IMR-90 (cell line): ENCODE measurements around the gene STARD10. TPM values are rescaled to one million over a fixed set of nuclear protein-coding genes. Genes with fewer than 3 reads are reported as not detected.

Experiments used
- ATAC-seq: fragments of 200-7000 bp; cut with Tn5 transposase; 2 replicates; pipeline ENCODE4 v1.9.1; 2020; ENCODE audit warnings: low read depth, mild to moderate bottlenecking, moderate library complexity
- BruUV-seq: library from RNA; stranded (reverse); fragments of 400-500 nt; replicated peaks from 2 replicates; lab custom pipeline; 2021; lab: Mats Ljungman, UMichigan
- CTCF ChIA-PET: fragments of 300-600 bp; formaldehyde crosslinking; extraction: SDS; loops from one replicate; lab custom pipeline; 2021; ENCODE audit warnings: antibody characterized with exemption; lab: Yijun Ruan, JAX
- POLR2A ChIA-PET: fragments of 300-600 bp; sonication (Branson Sonifier 250); formaldehyde crosslinking; loops from one replicate; lab custom pipeline; 2022; ENCODE audit warnings: antibody characterized with exemption; ENCODE audit not compliant: unreplicated experiment; lab: Charles Lee
- DNase-seq: peaks from one replicate; pipeline ENCODE4 v3.0.0; 2013
- H2AFZ ChIP-seq: replicated peaks from 2 replicates; pipeline ENCODE3; 2013; ENCODE audit warnings: low read length, mild to moderate bottlenecking; ENCODE audit not compliant: poor library complexity
- H2AK5ac ChIP-seq: 2 replicates; pipeline ENCODE4 v1.6.1; 2013; ENCODE audit warnings: low read depth, low read length, inconsistent platforms
- H2AK9ac ChIP-seq: replicated peaks from 2 replicates; pipeline ENCODE3; 2013; ENCODE audit warnings: mild to moderate bottlenecking, low read depth, low read length, moderate library complexity; ENCODE audit not compliant: poor library complexity
- H2BK120ac ChIP-seq: 2 replicates; pipeline ENCODE4 v1.6.1; 2013; ENCODE audit warnings: low read depth, low read length, inconsistent platforms
- H2BK15ac ChIP-seq: 3 replicates; pipeline ENCODE4 v1.6.1; 2013; ENCODE audit warnings: low read depth, low read length, inconsistent platforms
- H2BK20ac ChIP-seq: 2 replicates; pipeline ENCODE4 v1.6.1; 2013; ENCODE audit warnings: low read depth, mild to moderate bottlenecking, inconsistent platforms, low read length, moderate library complexity
- H2BK5ac ChIP-seq: 2 replicates; pipeline ENCODE4 v1.6.1; 2013; ENCODE audit warnings: mild to moderate bottlenecking, low read depth, low read length, inconsistent platforms; ENCODE audit not compliant: poor library complexity, severe bottlenecking
- H3K14ac ChIP-seq: replicated peaks from 2 replicates; pipeline ENCODE4 v1.6.1; 2013; ENCODE audit warnings: low read depth, low read length, inconsistent platforms
- H3K18ac ChIP-seq: 2 replicates; pipeline ENCODE4 v1.6.1; 2013; ENCODE audit warnings: low read depth, low read length, control low read depth
- H3K23ac ChIP-seq: 2 replicates; pipeline ENCODE4 v1.6.1; 2013; ENCODE audit warnings: low read depth, low read length, inconsistent platforms
- H3K27ac ChIP-seq: 2 replicates; pipeline ENCODE4 v1.5.1; 2013; ENCODE audit warnings: mild to moderate bottlenecking, control low read depth, low read length; ENCODE audit not compliant: insufficient read depth
- H3K27me3 ChIP-seq: 2 replicates; pipeline ENCODE4 v1.6.1; 2013; ENCODE audit warnings: low read length; ENCODE audit not compliant: control insufficient read depth, insufficient read depth
- H3K36me3 ChIP-seq: 2 replicates; pipeline ENCODE4 v1.6.1; 2013; ENCODE audit warnings: low read length, mixed read lengths; ENCODE audit not compliant: control insufficient read depth, insufficient read depth
- H3K4ac ChIP-seq: 2 replicates; pipeline ENCODE4 v1.6.1; 2013; ENCODE audit warnings: low read depth, low read length, inconsistent platforms
- H3K4me1 ChIP-seq: 2 replicates; pipeline ENCODE4 v1.6.1; 2013; ENCODE audit warnings: low read length, mixed read lengths; ENCODE audit not compliant: control insufficient read depth, insufficient read depth
- H3K4me2 ChIP-seq: 2 replicates; pipeline ENCODE4 v1.6.1; 2013; ENCODE audit warnings: low read depth, mild to moderate bottlenecking, control low read depth, low read length, moderate library complexity
- H3K4me3 ChIP-seq: 2 replicates; pipeline ENCODE4 v1.5.1; 2013; ENCODE audit warnings: low read depth, mild to moderate bottlenecking, control low read depth, low read length, moderate library complexity; ENCODE audit not compliant: insufficient read depth
- H3K56ac ChIP-seq: 2 replicates; pipeline ENCODE4 v1.6.1; 2013; ENCODE audit warnings: low read length, inconsistent platforms; ENCODE audit not compliant: insufficient read depth; ENCODE audit errors: extremely low read depth
- H3K79me1 ChIP-seq, 2 experiments: 2 replicates each; pipeline ENCODE4 v1.6.1; 2013; ENCODE audit warnings: low read length in 2 of 2, inconsistent platforms in 1 of 2, low read depth in 1 of 2
- H3K9ac ChIP-seq: 2 replicates; pipeline ENCODE4 v1.6.1; 2013; ENCODE audit warnings: low read depth, low read length, control low read depth
- H3K9me1 ChIP-seq: 2 replicates; pipeline ENCODE4 v1.6.1; 2013; ENCODE audit warnings: low read length, inconsistent platforms; ENCODE audit not compliant: insufficient read depth
- H3K9me3 ChIP-seq: 2 replicates; pipeline ENCODE4 v1.6.1; 2013; ENCODE audit warnings: low read length; ENCODE audit not compliant: control insufficient read depth, insufficient read depth
- H4K20me1 ChIP-seq: 2 replicates; pipeline ENCODE4 v1.6.1; 2013; ENCODE audit warnings: low read length, inconsistent platforms; ENCODE audit not compliant: insufficient read depth
- H4K5ac ChIP-seq: 2 replicates; pipeline ENCODE4 v1.6.1; 2013; ENCODE audit warnings: mild to moderate bottlenecking, low read depth, low read length, control low read depth
- H4K8ac ChIP-seq, 2 experiments: 2 replicates each; pipeline ENCODE4 v1.6.1; 2013; ENCODE audit warnings: low read depth in 2 of 2, low read length in 2 of 2, control low read depth in 1 of 2, inconsistent platforms in 1 of 2
- H4K91ac ChIP-seq: 2 replicates; pipeline ENCODE4 v1.6.1; 2013; ENCODE audit warnings: low read depth, low read length, inconsistent platforms; ENCODE audit not compliant: insufficient read depth
- BHLHE40 ChIP-seq: fragments of 150-350 bp; IDR thresholded peaks from 2 replicates; pipeline ENCODE4 v1.6.1; 2016; ENCODE audit warnings: mild to moderate bottlenecking, low read depth, low read length
- CEBPB ChIP-seq: IDR thresholded peaks from 2 replicates; pipeline ENCODE4 v1.6.1; 2012; ENCODE audit warnings: low read depth, low read length, improper control_type of control experiment
- CHD1 ChIP-seq: IDR thresholded peaks from 2 replicates; pipeline ENCODE4 v1.6.1; 2012; ENCODE audit warnings: low read depth, low read length, improper control_type of control experiment
- CTCF ChIP-seq: conservative IDR thresholded peaks from 2 replicates; pipeline ENCODE4 v1.5.1; 2012; ENCODE audit warnings: mild to moderate bottlenecking, low read depth, low read length, improper control_type of control experiment
- FOS ChIP-seq: fragments of 150-350 bp; IDR thresholded peaks from 2 replicates; pipeline ENCODE4 v1.6.1; 2016; ENCODE audit warnings: low read depth, low read length
- MAFK ChIP-seq: IDR thresholded peaks from 2 replicates; pipeline ENCODE4 v1.6.1; 2012; ENCODE audit warnings: low read depth, low read length, improper control_type of control experiment
- MAZ ChIP-seq: IDR thresholded peaks from 2 replicates; pipeline ENCODE4 v1.6.1; 2012; ENCODE audit warnings: low read depth, mild to moderate bottlenecking, low read length, improper control_type of control experiment, moderate library complexity, borderline replicate concordance
- NFE2L2 ChIP-seq: fragments of 150-350 bp; IDR thresholded peaks from 2 replicates; pipeline ENCODE4 v1.6.1; 2016; ENCODE audit warnings: low read depth, mild to moderate bottlenecking, low read length
- POLR2A ChIP-seq: IDR thresholded peaks from 2 replicates; pipeline ENCODE4 v1.6.1; 2012; ENCODE audit warnings: mild to moderate bottlenecking, low read depth, low read length
- RAD21 ChIP-seq: IDR thresholded peaks from 2 replicates; pipeline ENCODE4 v1.6.1; 2012; ENCODE audit warnings: low read length, improper control_type of control experiment
- RCOR1 ChIP-seq: IDR thresholded peaks from 2 replicates; pipeline ENCODE4 v1.6.1; 2012; ENCODE audit warnings: mild to moderate bottlenecking, low read length, improper control_type of control experiment; ENCODE audit not compliant: insufficient replicate concordance
- RFX5 ChIP-seq: IDR thresholded peaks from 2 replicates; pipeline ENCODE4 v1.8.0; 2012; ENCODE audit warnings: low read depth, mild to moderate bottlenecking, low read length, moderate library complexity
- SMC3 ChIP-seq: fragments of 150-350 bp; IDR thresholded peaks from 2 replicates; pipeline ENCODE4 v1.6.1; 2016; ENCODE audit warnings: low read depth, mild to moderate bottlenecking, antibody characterized with exemption, low read length, moderate library complexity
- WGBS, 2 experiments: methylation state at CpG; one replicate each; pipeline versions ENCODE4 v1.1.5 to v1.1.7; 2013; ENCODE audit warnings: missing lambda C conversion rate in 2 of 2; ENCODE audit not compliant: insufficient read length in 1 of 2; ENCODE audit errors: extremely low coverage in 2 of 2; 5-methylcytosine and 5-hydroxymethylcytosine counted together
- dilution Hi-C: fragments of 300-500 bp; cut with HindIII; formaldehyde crosslinking; loops from one replicate; pipeline ENCODE4 v1.14.3; 2018; ENCODE audit warnings: low sequenced_read_pairs; ENCODE audit not compliant: unreplicated experiment
- in situ Hi-C: fragments of 300-500 bp; cut with MboI; formaldehyde crosslinking; loops from 3 replicates; pipeline ENCODE4 v1.14.3; 2019; ENCODE audit warnings: low sequenced_read_pairs, inconsistent platforms, mixed read lengths
- intact Hi-C: fragments of 100-400 bp; cut with micrococcal nuclease; formaldehyde crosslinking; loops from 2 replicates; pipeline ENCODE4 v1.10.0; 2022
- polyA plus RNA-seq, 3 experiments: library from polyadenylated mRNA; depleted of rRNA; stranded (reverse); fragments of >200 nt; gene quantifications; 2 replicates each; pipeline ENCODE4 v1.2.3, GENCODE V29; 2012; ENCODE audit warnings: low replicate concordance in 1 of 3
- total RNA-seq: library from RNA; depleted of rRNA; stranded (reverse); fragments of >200 nt; gene quantifications from 2 replicates; pipeline ENCODE4 v1.2.3, GENCODE V29; 2012
- TF ChIP-seq, protein P1 (sequence below): fragments of 150-350 bp; IDR thresholded peaks from 2 replicates; pipeline ENCODE4 v1.6.1; 2016; ENCODE audit warnings: low read depth, mild to moderate bottlenecking, low read length, moderate library complexity, borderline replicate concordance
- TF ChIP-seq, protein P2 (sequence below): fragments of 150-350 bp; IDR thresholded peaks from 2 replicates; pipeline ENCODE4 v1.6.1; 2017; ENCODE audit warnings: mild to moderate bottlenecking, antibody characterized with exemption, low read length, low read depth

Gene STARD10
- total and polyA plus RNA-seq, 2 of the 4 experiments (the other 2 are of a cell fraction), result 23.8 to 37.4 TPM

- Histone ChIP-seq H3K9me3 (no peaks in the 10 kb centered on the region), H3K27me3 (peaks cover 4% of the 10 kb centered on the region; the same call in 1 of the 2 replicates), H2AFZ (peak overlapping the region; percentile 74), H3K18ac (no peak overlapping the region), H2BK20ac (no peak overlapping the region), H4K91ac (no peak overlapping the region), H3K14ac (no peak overlapping the region), H3K4ac (no peak overlapping the region), H3K23ac (peak overlapping the region; percentile 34; the same call in 1 of the 2 replicates), H3K36me3 (no peaks in the 10 kb centered on the region), H2BK120ac (no peak overlapping the region), H3K27ac (no peak overlapping the region), H4K8ac (no peak overlapping the region), H2BK5ac (no peak overlapping the region), H3K9ac (no peak overlapping the region), H4K20me1 (no peaks in the 10 kb centered on the region), H3K4me3 (peak overlapping the region; percentile 48), H3K79me1 (no peaks in the 10 kb centered on the region), H2BK15ac (no peak overlapping the region), H3K4me2 (peak overlapping the region; percentile 63; the same call in 1 of the 2 replicates), H3K56ac (no peak overlapping the region), H2AK5ac (no peak overlapping the region; the same call in 1 of the 2 replicates), H4K5ac (no peak overlapping the region; the same call in 1 of the 2 replicates), H3K9me1 (no peaks in the 10 kb centered on the region), H3K4me1 (peaks cover 6% of the 10 kb centered on the region), H2AK9ac (peak overlapping the region; percentile 86)
- no TSS peak for BruUV-seq
- ATAC-seq (no peak), DNase-seq (no peak)
- POLR2A ChIA-PET, result no interaction called here
- intact Hi-C loops (no loop called here), in situ Hi-C loops (no loop called here), dilution Hi-C loops (no loop called here)
- WGBS, 2 experiments, result 80% methylated on average over 1 of the region's 10 CpGs; no CpG with 5 or more reads in 1 of the 2 experiments
- CTCF ChIA-PET, result no interaction called here
- no peak for TF ChIP-seq POLR2A
- TF ChIP-seq BHLHE40, result no peak
- TF ChIP-seq RFX5, result no peak
- no peak for TF ChIP-seq SMC3
- no peak for TF ChIP-seq CHD1
- TF ChIP-seq, protein P1, sequence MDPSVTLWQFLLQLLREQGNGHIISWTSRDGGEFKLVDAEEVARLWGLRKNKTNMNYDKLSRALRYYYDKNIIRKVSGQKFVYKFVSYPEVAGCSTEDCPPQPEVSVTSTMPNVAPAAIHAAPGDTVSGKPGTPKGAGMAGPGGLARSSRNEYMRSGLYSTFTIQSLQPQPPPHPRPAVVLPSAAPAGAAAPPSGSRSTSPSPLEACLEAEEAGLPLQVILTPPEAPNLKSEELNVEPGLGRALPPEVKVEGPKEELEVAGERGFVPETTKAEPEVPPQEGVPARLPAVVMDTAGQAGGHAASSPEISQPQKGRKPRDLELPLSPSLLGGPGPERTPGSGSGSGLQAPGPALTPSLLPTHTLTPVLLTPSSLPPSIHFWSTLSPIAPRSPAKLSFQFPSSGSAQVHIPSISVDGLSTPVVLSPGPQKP, result no peak
- TF ChIP-seq, protein P2, sequence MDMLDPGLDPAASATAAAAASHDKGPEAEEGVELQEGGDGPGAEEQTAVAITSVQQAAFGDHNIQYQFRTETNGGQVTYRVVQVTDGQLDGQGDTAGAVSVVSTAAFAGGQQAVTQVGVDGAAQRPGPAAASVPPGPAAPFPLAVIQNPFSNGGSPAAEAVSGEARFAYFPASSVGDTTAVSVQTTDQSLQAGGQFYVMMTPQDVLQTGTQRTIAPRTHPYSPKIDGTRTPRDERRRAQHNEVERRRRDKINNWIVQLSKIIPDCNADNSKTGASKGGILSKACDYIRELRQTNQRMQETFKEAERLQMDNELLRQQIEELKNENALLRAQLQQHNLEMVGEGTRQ, result no peak
- TF ChIP-seq CEBPB, result no peak
- no peak for TF ChIP-seq RCOR1
- TF ChIP-seq CTCF, result no peak
- no peak for TF ChIP-seq FOS
- no peak for TF ChIP-seq NFE2L2
- TF ChIP-seq MAZ, result no peak
- TF ChIP-seq MAFK, result no peak
- TF ChIP-seq RAD21, result no peak
Measured at GRCh38 chr11:72780296-72781062, 13.4 kb downstream of the STARD10 start.
